GM18502 (cell line): Measurements from ENCODE around the gene ADAM12.
"Not testable (repeated sequence)": the region's sequence is repeated elsewhere in the genome, so short reads cannot be mapped to it uniquely, and the experiment has no call there.

Experiments used
- ATAC-seq: cut with Tn5 transposase; IDR thresholded peaks from one replicate; pipeline ENCODE4 v1.9.1; 2021; ENCODE audit warnings: mild to moderate bottlenecking; ENCODE audit not compliant: unreplicated experiment, poor library complexity

The ADAM12 gene

GRCh38 chr10:126196281-126196680 is 192.0 kb downstream of the ADAM12 start:
- no peak for ATAC-seq

- ATAC-seq: no peak
Observed at GRCh38 chr10:126191192-126191591, 197.1 kb downstream of the ADAM12 start.

GRCh38 chr10:126188679-126189200 is 199.5 kb downstream of the ADAM12 start:
- ATAC-seq: no peak

DNA sequence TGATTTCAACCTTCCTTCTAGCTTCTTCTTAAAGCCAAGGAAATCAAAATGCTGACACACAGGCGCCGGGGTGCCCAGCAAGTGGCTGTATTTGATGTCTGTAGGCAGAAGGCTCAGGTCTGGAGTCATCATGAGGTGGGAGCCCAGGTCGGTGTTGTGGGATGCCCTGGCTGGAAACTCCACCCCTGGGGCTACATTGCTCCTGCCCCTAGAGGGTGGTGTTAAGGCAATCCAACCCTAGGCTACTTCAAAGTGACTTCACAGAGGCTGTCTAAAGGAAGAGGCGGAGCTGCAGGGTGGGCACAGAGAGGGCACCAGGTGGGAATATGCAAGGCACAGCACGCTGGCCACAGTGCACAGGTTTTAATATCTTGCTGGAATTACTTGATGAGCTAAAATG is 200.9 kb downstream of the ADAM12 start:
- no peak for ATAC-seq

GRCh38 chr10:126186766-126187165 is 201.5 kb downstream of the ADAM12 start:
- no peak for ATAC-seq

DNA sequence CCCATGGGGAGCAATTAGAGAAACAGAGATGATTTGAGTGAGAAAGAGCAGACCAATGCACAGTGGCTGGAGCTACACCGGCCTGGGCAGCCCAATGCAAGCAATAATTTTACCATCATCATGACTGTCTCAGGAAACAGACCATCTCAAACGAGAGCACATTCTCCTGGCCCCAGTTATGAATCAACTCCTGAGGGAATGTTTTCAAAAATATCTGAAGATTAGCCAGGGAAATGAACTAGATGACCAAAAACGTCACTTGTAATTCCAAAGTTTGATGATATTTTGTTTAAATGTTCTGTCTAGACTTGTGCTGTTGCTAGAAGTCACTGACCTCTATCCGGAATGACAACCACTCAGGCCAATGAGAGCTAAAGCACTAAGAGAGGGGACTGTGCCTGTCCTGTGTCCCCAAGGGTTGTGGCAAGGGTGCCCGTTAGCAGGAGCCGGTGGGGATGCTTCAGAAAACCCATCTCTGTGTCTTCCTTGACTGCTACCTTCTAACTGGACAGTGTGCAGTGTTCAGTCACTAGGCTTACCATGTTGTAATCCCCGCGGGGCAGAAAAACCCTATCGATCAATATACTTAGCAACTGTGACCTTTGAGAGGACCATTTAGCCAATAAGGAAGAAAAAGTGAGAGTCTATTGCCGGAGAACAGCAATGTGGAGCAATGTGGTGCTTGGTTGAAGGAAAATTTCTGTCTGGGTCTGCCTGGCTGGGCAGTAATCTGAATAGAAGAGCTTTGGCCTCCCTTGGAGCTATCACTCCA is 202.4 kb downstream of the ADAM12 start:
- ATAC-seq: no peak

- ATAC-seq: no peak
Observed at GRCh38 chr10:126181626-126182025, 206.7 kb downstream of the ADAM12 start.

GRCh38 chr10:126179637-126180036 is 208.6 kb downstream of the ADAM12 start:
- peak; percentile 81 for ATAC-seq

GRCh38 chr10:126177417-126178030 is 210.8 kb downstream of the ADAM12 start:
- ATAC-seq: no peak

DNA sequence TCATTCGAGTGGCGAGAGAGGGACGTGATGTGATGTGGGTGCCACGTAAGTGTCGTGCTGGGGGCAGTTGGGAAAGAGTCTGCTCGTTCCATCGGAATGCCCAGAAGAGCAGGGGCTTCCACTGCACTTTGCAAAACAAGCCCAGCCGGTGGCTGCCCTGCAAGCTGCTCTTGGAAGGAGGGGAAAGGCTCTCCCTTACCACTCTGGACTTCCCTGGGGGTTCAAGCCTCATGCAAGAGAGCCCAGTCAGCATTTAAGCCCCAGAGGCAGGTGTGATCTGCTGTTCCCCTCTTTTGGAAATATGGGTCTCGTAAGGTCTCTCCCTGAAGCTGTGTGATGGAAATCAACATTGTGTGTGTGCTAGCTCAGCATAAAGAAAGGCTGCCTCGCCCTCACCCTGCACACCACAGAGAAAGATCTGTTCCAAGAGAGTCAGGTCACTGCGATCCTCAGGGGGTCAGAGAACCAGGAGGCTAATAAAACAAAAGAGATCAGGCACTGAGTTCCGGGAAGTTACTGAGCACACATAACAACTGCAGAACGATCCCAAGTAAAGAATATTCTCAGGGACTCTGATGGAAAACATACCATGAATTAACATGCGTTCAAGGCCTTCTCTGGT is 212.5 kb downstream of the ADAM12 start:
- no peak for ATAC-seq

DNA sequence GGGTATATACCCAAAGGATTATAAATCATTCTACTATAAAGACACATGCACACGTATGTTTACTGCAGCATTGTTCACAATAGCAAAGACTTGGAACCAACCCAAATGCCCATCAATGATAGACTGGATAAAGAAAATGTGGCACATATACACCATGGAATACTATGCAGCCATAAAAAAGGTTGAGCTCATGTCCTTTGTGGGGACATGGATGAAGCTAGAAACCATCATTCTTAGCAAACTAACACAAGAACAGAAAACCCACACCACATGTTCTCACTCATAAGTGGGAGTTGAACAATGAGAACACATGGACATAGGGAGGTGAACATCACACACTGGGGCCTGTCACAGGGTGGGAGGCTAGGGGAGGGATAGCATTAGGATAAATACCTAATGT is 215.5 kb downstream of the ADAM12 start:
- not testable (repeated sequence) for ATAC-seq

- ATAC-seq: no peak
Observed at GRCh38 chr10:126171555-126171954, 216.7 kb downstream of the ADAM12 start.

- no peak for ATAC-seq
Observed at GRCh38 chr10:126170776-126171175, 217.5 kb downstream of the ADAM12 start.

DNA sequence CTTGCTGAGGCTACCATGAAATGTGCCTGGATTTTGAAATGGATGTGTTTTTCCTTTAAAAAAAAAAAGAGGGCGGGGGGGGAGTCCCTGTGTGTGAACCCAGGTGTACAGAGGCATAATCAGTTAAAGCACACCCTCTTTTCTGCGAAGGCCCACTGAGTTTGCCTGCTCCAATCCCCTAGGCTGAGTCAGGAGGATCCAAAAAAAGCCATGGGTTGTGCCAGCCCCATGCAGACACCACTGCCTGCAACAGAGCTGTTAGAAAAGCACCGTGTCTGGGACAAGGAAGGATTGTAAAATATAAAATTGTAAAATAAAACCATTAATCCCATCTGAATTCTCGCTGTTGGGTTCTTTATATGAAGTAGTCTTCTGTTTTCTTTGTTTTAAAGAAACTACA is 217.9 kb downstream of the ADAM12 start:
- no peak for ATAC-seq

DNA sequence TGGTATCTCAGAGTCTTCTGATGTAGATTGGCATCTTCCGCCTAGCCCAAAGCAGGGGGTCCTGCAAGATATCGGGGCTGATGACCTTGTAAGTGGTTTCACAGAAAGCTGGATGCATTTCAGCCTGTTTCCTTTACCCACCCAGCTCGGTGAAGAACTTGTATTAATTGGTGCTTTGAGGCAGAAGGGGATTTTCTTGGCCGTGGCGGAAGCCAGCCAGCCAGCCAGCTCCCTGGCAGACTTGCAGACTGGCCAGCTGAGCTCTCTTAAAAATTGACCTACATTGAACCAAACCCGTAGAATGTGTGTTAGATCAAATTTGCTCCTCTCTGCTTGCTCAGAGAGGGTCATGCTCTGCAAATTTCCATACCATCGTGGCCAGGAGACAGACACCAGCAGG is 218.4 kb downstream of the ADAM12 start:
- ATAC-seq: no peak

DNA sequence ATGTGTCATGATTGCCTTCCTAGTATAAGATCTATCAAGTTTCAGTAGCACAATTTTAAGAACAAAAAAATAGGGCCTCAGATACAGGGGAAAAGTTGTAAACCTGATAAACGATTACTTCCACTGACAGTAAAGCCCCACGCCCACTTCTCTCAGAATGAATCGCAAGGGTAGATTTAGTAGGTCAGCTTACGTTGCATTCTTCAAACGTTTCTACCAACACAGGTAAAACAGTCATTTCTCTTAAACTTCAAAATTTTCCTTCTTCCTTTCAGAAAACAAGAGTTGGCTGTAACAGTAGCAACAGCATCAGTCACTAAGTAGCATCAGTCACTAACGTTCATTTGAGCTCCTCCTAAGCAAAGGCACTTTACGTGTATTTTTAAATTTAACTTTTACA is 221.5 kb downstream of the ADAM12 start:
- no peak for ATAC-seq

GRCh38 chr10:126165874-126166273 is 222.4 kb downstream of the ADAM12 start:
- no peak for ATAC-seq

- ATAC-seq: no peak
Observed at GRCh38 chr10:126163506-126163905, 224.8 kb downstream of the ADAM12 start.

- ATAC-seq: no peak
Observed at GRCh38 chr10:126161691-126162090, 226.6 kb downstream of the ADAM12 start.

DNA sequence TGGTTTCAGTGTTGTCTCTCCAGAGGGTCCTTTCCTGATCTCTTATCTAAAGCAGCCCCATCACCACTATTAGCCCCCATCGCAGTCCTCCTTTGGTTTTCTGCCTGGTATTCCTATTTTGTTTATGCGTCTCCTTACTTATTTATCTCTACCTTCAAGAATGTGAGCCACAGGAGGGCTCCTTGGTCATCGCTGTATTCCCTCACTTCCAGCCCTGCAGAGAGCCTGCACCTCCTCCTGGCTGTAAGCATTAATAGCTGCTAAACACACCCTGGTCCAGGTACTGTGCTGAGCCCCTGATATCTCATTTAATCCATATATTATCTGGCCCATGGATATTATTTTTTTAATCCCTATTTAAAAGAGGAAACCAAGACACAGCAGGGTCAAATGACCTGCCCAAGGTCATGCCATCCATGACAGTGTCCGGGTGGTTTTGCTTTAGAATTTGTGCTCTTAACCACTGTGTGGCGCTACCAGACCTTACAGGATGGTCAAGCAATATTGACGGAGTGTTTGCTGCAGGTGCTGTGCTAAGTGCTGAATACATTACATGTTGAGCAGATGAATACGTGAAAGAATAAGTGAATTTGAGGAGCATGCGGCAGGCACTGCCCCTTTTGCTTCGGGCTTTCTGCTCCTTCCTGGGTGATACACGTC is 227.2 kb downstream of the ADAM12 start:
- ATAC-seq: no peak

- no peak for ATAC-seq
Observed at GRCh38 chr10:126160571-126160970, 227.7 kb downstream of the ADAM12 start.
